Prostate gland (tissue), 2 donors: ENCODE results near the gene ZNF385B. TPM values are rescaled to one million over a fixed set of nuclear protein-coding genes. Genes with fewer than 3 reads are reported as not detected.

ENCODE experiments used
- DNase-seq: peaks from one replicate; pipeline ENCODE4 v3.0.0-alpha.2; 2019; ENCODE audit warnings: low spot score
- H3K27ac ChIP-seq, 2 donors: fragments of 200-600 bp; sonication (generic); 2 replicates each; pipeline ENCODE4 v1.5.1; 2017 to 2019
- H3K27me3 ChIP-seq: fragments of 200-600 bp; sonication (generic); replicated peaks from 2 replicates; pipeline ENCODE4 v1.5.1; 2019; ENCODE audit not compliant: insufficient read depth
- H3K36me3 ChIP-seq, 2 donors: fragments of 200-600 bp; sonication (generic); 1 replicate in 1 of 2; 2 replicates in 1 of 2; pipeline versions ENCODE4 v1.5.1 to v1.8.1; 2017 to 2019
- H3K4me1 ChIP-seq: fragments of 200-600 bp; sonication (generic); replicated peaks from 2 replicates; pipeline ENCODE4 v1.5.1; 2019
- H3K4me3 ChIP-seq, 2 donors: fragments of 200-600 bp; sonication (generic); 2 replicates each; pipeline ENCODE4 v1.5.1; 2017 to 2019
- H3K9me3 ChIP-seq: fragments of 200-600 bp; sonication (generic); 2 replicates; pipeline ENCODE4 v1.5.1; 2017
- CTCF ChIP-seq, 4 experiments: fragments of 200-600 bp in 2 of 4; fragments of 450-650 bp in 2 of 4; sonication (generic) in 2 of 4; IDR thresholded peaks; 1 replicate in 3 of 4; 2 replicates in 1 of 4; pipeline ENCODE4 v1.5.1; 2016 to 2019; ENCODE audit warnings: antibody characterized with exemption in 4 of 4, mild to moderate bottlenecking in 2 of 4, moderate library complexity in 2 of 4
- POLR2A ChIP-seq: fragments of 450-650 bp; IDR thresholded peaks from one replicate; pipeline ENCODE4 v1.6.1; 2016; ENCODE audit warnings: antibody characterized with exemption, mild to moderate bottlenecking
- POLR2AphosphoS5 ChIP-seq: sonication (generic); formaldehyde crosslinking; IDR thresholded peaks from one replicate; pipeline ENCODE4 v1.6.1; 2017; ENCODE audit warnings: antibody characterized with exemption
- WGBS: methylation state at CpG from one replicate; pipeline ENCODE4 v1.1.5; 2018; 5-methylcytosine and 5-hydroxymethylcytosine counted together
- intact Hi-C: fragments of 100-400 bp; cut with DNase I; formaldehyde crosslinking; loops from one replicate; pipeline ENCODE4 v1.14.2; 2022
- total RNA-seq, 2 donors: library from RNA; depleted of rRNA; stranded (reverse); fragments of >200 nt; gene quantifications; one replicate each; pipeline ENCODE4 v1.1.0, GENCODE V29; 2016

Gene ZNF385B
- total RNA-seq, 2 donors from 2014 or later = 4.9 to 35.7 TPM

- no peak for DNase-seq
- H3K4me1 ChIP-seq = no peaks in the 10 kb centered on the region
- no peak overlapping the region for H3K27ac ChIP-seq
- 89% methylated on average over 2 of the region's 2 CpGs for WGBS
- no peak for TF ChIP-seq POLR2A
- no peak for TF ChIP-seq POLR2AphosphoS5
- no peak for TF ChIP-seq CTCF (IDR thresholded peaks at IDR 0.05)
- no peaks in the 10 kb centered on the region for H3K36me3 ChIP-seq
- no peak overlapping the region for H3K4me3 ChIP-seq
- H3K9me3 ChIP-seq = no peaks in the 10 kb centered on the region
- H3K27me3 ChIP-seq = no peaks in the 10 kb centered on the region
- intact Hi-C loops = no loop called here
Measured at GRCh38 chr2:179669196-179669595, 192.2 kb downstream of the ZNF385B start.

- Histone ChIP-seq H3K4me1 (no peaks in the 10 kb centered on the region), H3K9me3 (no peaks in the 10 kb centered on the region), H3K27me3 (no peaks in the 10 kb centered on the region), H3K36me3 (no peaks in the 10 kb centered on the region), H3K27ac (no peak overlapping the region), H3K4me3 (no peak overlapping the region)
- DNase-seq = no peak
- intact Hi-C loops = no loop called here
- WGBS = 80% methylated on average over 12 of the region's 12 CpGs
- no peak for TF ChIP-seq POLR2A
- no peak for TF ChIP-seq POLR2AphosphoS5
- no peak for TF ChIP-seq CTCF (IDR thresholded peaks at IDR 0.05)
Measured at GRCh38 chr2:179664972-179665812, 196.2 kb downstream of the ZNF385B start.

- no peaks in the 10 kb centered on the region for H3K9me3 ChIP-seq
Measured at GRCh38 chr2:179661986-179662385, 199.4 kb downstream of the ZNF385B start.

GRCh38 chr2:179657068-179657595, 204.3 kb downstream of the ZNF385B start:
- no peaks in the 10 kb centered on the region for H3K9me3 ChIP-seq
- WGBS = 85% methylated on average over 6 of the region's 6 CpGs
- no peak overlapping the region for H3K4me3 ChIP-seq
- H3K4me1 ChIP-seq = no peaks in the 10 kb centered on the region
- no peak for DNase-seq
- no peaks in the 10 kb centered on the region for H3K27me3 ChIP-seq
- H3K36me3 ChIP-seq = no peaks in the 10 kb centered on the region
- no peak overlapping the region for H3K27ac ChIP-seq
- intact Hi-C loops = no loop called here
- TF ChIP-seq POLR2AphosphoS5 (no peak), CTCF (IDR thresholded peaks at IDR 0.05) (no peak)

More at GRCh38 chr2:179661986-179662385, 199.4 kb downstream of the ZNF385B start:
- WGBS = 70% methylated on average over 1 of the region's 1 CpG
- DNase-seq = no peak
- H3K4me3 ChIP-seq = no peak overlapping the region
- no peaks in the 10 kb centered on the region for H3K27me3 ChIP-seq
- no peak overlapping the region for H3K27ac ChIP-seq
- intact Hi-C loops = no loop called here
- H3K36me3 ChIP-seq = no peaks in the 10 kb centered on the region
- no peak for TF ChIP-seq POLR2A
- TF ChIP-seq POLR2AphosphoS5 = no peak
- TF ChIP-seq CTCF (IDR thresholded peaks at IDR 0.05) = no peak
- H3K4me1 ChIP-seq = no peaks in the 10 kb centered on the region

GRCh38 chr2:179655627-179656026, 205.8 kb downstream of the ZNF385B start:
- no peak for DNase-seq
- 20% methylated on average over 2 of the region's 2 CpGs for whole genome bisulfite sequencing
- intact Hi-C loops = no loop called here
- no peaks in the 10 kb centered on the region for H3K36me3 ChIP-seq
- no peaks in the 10 kb centered on the region for H3K27me3 ChIP-seq
- no peak overlapping the region for H3K27ac ChIP-seq
- H3K4me1 ChIP-seq = no peaks in the 10 kb centered on the region
- H3K4me3 ChIP-seq = no peak overlapping the region
- H3K9me3 ChIP-seq = no peaks in the 10 kb centered on the region
- TF ChIP-seq POLR2A = no peak
- no peak for TF ChIP-seq CTCF (IDR thresholded peaks at IDR 0.05)
- TF ChIP-seq POLR2AphosphoS5 = no peak
